Measurements from ENCODE around the gene PPM1D. TPM values are rescaled to one million over a fixed set of nuclear protein-coding genes. Genes with fewer than 3 reads are reported as not detected.

PPM1D gene
- total RNA-seq, 1 experiment from 2014 or later, result 10.4 TPM

DNA sequence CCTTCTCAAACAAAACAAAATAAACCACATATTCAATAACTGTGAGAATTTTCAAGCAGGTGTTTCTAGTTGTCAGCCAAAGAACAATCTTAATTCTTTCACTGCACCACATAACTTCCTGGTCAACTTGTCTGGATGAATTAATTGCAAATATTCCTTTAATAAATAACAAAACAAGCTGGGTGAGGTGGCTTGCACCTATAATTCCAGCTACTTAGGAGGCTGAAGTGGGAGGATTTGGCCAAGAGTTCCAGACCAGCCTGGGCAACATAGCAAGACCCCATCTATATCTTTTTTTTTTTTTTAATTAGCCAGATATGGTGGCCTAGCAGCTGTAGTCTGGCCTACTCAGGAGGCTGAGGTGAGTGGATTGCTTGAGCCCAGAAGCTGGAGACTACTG, 17.0 kb upstream of the PPM1D start:
- no peak overlapping the region for H3K4me3 ChIP-seq
- peaks cover 9% of the 10 kb centered on the region; the same call in 1 of the 2 replicates for H3K4me1 ChIP-seq (replicated peaks; ENCODE audit: insufficient read depth)
- ChIA-PET POLR2A (ENCODE audit: unreplicated experiment) (interaction anchor here (0.7 kb wide), 1 partner anchor 16 kb away, joined by 5 read pairs; no protein-coding TSS in a partner anchor), CTCF (no interaction called here)
- H3K4me2 ChIP-seq, result no peak overlapping the region
- DNase-seq, result no peak
- no TSS peak for BruUV-seq (replicated peaks)
- H3K27ac ChIP-seq, result no peak overlapping the region
- intact Hi-C loops (cut with micrococcal nuclease; ENCODE audit: unreplicated experiment), result no loop called here
- H3K27me3 ChIP-seq (ENCODE audit: insufficient read depth, low read depth), result no peaks in the 10 kb centered on the region
- H3K9me3 ChIP-seq (ENCODE audit: insufficient read depth, low read depth), result no peaks in the 10 kb centered on the region
- no peaks in the 10 kb centered on the region for H3F3A ChIP-seq (ENCODE audit: insufficient read depth, low read depth)
- H4K20me1 ChIP-seq (ENCODE audit: insufficient read depth), result no peaks in the 10 kb centered on the region
- no peaks in the 10 kb centered on the region for H3K9me2 ChIP-seq (ENCODE audit: insufficient read depth)
- H3K36me3 ChIP-seq (ENCODE audit: low read depth), result no peaks in the 10 kb centered on the region
- no peaks in the 10 kb centered on the region for H3K79me2 ChIP-seq (ENCODE audit: low read depth)
- TF ChIP-seq EZH2 (IDR thresholded peaks at IDR 0.05; ENCODE audit: low read depth), result no peak
- TF ChIP-seq, protein P1, sequence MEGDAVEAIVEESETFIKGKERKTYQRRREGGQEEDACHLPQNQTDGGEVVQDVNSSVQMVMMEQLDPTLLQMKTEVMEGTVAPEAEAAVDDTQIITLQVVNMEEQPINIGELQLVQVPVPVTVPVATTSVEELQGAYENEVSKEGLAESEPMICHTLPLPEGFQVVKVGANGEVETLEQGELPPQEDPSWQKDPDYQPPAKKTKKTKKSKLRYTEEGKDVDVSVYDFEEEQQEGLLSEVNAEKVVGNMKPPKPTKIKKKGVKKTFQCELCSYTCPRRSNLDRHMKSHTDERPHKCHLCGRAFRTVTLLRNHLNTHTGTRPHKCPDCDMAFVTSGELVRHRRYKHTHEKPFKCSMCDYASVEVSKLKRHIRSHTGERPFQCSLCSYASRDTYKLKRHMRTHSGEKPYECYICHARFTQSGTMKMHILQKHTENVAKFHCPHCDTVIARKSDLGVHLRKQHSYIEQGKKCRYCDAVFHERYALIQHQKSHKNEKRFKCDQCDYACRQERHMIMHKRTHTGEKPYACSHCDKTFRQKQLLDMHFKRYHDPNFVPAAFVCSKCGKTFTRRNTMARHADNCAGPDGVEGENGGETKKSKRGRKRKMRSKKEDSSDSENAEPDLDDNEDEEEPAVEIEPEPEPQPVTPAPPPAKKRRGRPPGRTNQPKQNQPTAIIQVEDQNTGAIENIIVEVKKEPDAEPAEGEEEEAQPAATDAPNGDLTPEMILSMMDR (conservative IDR thresholded peaks at IDR 0.05), result no peak
- no peak overlapping the region for H2AFZ ChIP-seq

DNA sequence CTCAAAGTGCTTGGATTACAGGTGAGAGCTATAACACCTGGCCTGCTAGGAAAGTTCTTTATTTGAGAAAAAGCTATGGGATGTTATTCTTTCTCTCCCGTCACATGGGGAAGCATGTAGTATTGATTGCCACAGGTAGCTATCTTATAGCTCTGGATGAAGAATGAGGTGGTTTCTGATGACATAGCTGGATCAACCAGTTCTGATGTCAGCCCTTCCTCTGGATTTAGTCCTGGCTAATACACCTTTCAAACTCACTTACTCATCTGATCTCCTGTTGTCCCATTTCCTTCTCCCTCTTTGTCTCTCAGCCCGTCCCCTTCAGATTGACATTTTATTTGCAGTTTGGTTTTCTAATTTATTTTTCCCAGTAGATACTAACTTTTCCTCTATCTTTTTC, 14.1 kb upstream of the PPM1D start:
- Histone ChIP-seq H3K27me3 (ENCODE audit: insufficient read depth, low read depth) (no peaks in the 10 kb centered on the region), H3K36me3 (ENCODE audit: low read depth) (no peaks in the 10 kb centered on the region), H3F3A (ENCODE audit: insufficient read depth, low read depth) (no peaks in the 10 kb centered on the region), H3K4me3 (no peak overlapping the region), H3K4me1 (replicated peaks; ENCODE audit: insufficient read depth) (peaks cover 9% of the 10 kb centered on the region; the same call in 1 of the 2 replicates), H3K9me3 (ENCODE audit: insufficient read depth, low read depth) (no peaks in the 10 kb centered on the region), H3K4me2 (no peak overlapping the region), H4K20me1 (ENCODE audit: insufficient read depth) (no peaks in the 10 kb centered on the region), H3K9me2 (ENCODE audit: insufficient read depth) (no peaks in the 10 kb centered on the region), H2AFZ (no peak overlapping the region), H3K79me2 (ENCODE audit: low read depth) (no peaks in the 10 kb centered on the region), H3K27ac (no peak overlapping the region)
- intact Hi-C loops (cut with micrococcal nuclease; ENCODE audit: unreplicated experiment), result no loop called here
- CTCF ChIA-PET, result no interaction called here
- POLR2A ChIA-PET (ENCODE audit: unreplicated experiment), result no interaction called here
- no TSS peak for BruUV-seq (replicated peaks)
- DNase-seq, result no peak
- TF ChIP-seq, protein P1 (conservative IDR thresholded peaks at IDR 0.05), result no peak
- no peak for TF ChIP-seq EZH2 (IDR thresholded peaks at IDR 0.05; ENCODE audit: low read depth)

DNA sequence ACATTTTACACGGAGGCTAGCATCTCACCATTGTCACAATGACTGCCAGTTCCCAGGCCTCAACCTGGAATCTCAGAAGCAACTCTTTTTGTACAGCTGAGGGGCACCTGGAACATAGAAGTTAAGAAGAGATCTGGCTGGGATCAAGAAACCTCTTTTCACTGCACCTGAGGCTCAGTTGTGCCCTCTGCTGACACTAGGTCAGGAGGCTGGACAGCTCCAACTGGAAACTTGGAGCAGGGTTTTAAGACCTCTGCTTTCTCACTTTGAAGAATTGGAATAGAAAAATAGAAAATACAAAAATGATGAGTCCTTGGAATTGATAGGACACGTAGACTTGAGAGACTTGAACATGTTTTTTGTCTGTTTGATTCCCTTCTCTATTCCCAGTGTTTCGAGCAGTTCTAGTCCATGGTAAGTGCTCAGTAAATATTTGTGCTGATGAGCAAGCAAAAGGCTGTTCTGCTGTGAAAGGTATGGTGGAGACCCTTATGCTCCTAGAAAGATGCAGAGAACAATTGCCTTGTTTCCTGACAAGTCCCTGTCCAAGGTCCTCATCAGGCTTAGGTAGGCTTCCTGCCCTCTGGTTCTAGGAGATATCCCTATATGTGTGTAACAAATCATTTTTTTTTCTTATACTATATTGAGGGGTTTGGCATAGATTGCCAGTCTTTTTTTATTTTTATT, 13.6 kb upstream of the PPM1D start:
- Histone ChIP-seq H3K4me1 (replicated peaks; ENCODE audit: insufficient read depth) (peaks cover 9% of the 10 kb centered on the region; the same call in 1 of the 2 replicates), H3F3A (ENCODE audit: insufficient read depth, low read depth) (no peaks in the 10 kb centered on the region), H3K9me3 (ENCODE audit: insufficient read depth, low read depth) (no peaks in the 10 kb centered on the region), H4K20me1 (ENCODE audit: insufficient read depth) (no peaks in the 10 kb centered on the region), H3K36me3 (ENCODE audit: low read depth) (no peaks in the 10 kb centered on the region), H3K9me2 (ENCODE audit: insufficient read depth) (no peaks in the 10 kb centered on the region), H3K27ac (no peak overlapping the region), H2AFZ (no peak overlapping the region), H3K27me3 (ENCODE audit: insufficient read depth, low read depth) (no peaks in the 10 kb centered on the region), H3K79me2 (ENCODE audit: low read depth) (no peaks in the 10 kb centered on the region), H3K4me2 (no peak overlapping the region), H3K4me3 (no peak overlapping the region)
- CTCF ChIA-PET, result interaction anchor here (0.7 kb wide), 1 partner anchor 94 kb away, joined by 3 read pairs; no protein-coding TSS in a partner anchor
- BruUV-seq (replicated peaks), result no TSS peak
- POLR2A ChIA-PET (ENCODE audit: unreplicated experiment), result no interaction called here
- DNase-seq, result peak in 1 of 2 experiments; percentile 37
- intact Hi-C loops (cut with micrococcal nuclease; ENCODE audit: unreplicated experiment), result no loop called here
- TF ChIP-seq, protein P1 (conservative IDR thresholded peaks at IDR 0.05), result peak; percentile 60; the same call in 1 of the 2 replicates
- no peak for TF ChIP-seq EZH2 (IDR thresholded peaks at IDR 0.05; ENCODE audit: low read depth)

Data from PC-9 (cell line).